Spinal cord (tissue), 10 donors: ENCODE results near the gene FOXP1. TPM values are rescaled to one million over a fixed set of nuclear protein-coding genes. Genes with fewer than 3 reads are reported as not detected.
A peak's percentile ranks its signal among the peaks of the same experiment; 100 is the strongest.

Experiments
- DNase-seq, 6 donors: peaks; one replicate each; pipeline versions ENCODE4 v3.0.0 to v3.0.0-alpha.2; 2013 to 2015; ENCODE audit warnings: low spot score in 6 of 6, low read depth in 4 of 6
- H3K27ac ChIP-seq: one replicate; pipeline ENCODE4 v1.5.1; 2013; ENCODE audit warnings: low read depth, low read length, control low read depth
- H3K27me3 ChIP-seq: one replicate; pipeline ENCODE4 v1.6.1; 2013; ENCODE audit warnings: low read length; ENCODE audit not compliant: control insufficient read depth, insufficient read depth
- H3K36me3 ChIP-seq: one replicate; pipeline ENCODE4 v1.6.1; 2013; ENCODE audit warnings: low read length; ENCODE audit not compliant: control insufficient read depth, insufficient read depth
- H3K4me1 ChIP-seq: one replicate; pipeline ENCODE4 v1.6.1; 2013; ENCODE audit warnings: low read length; ENCODE audit not compliant: control insufficient read depth, insufficient read depth
- H3K4me3 ChIP-seq: one replicate; pipeline ENCODE4 v1.5.1; 2013; ENCODE audit warnings: low read depth, low read length, control low read depth
- H3K9me3 ChIP-seq: one replicate; pipeline ENCODE4 v1.6.1; 2013; ENCODE audit warnings: low read length; ENCODE audit not compliant: control insufficient read depth, insufficient read depth
- WGBS: methylation state at CpG from one replicate; pipeline ENCODE4 v1.1.5; 2013; ENCODE audit warnings: missing lambda C conversion rate; ENCODE audit not compliant: insufficient coverage; 5-methylcytosine and 5-hydroxymethylcytosine counted together
- polyA plus RNA-seq, 2 donors: library from polyadenylated mRNA; unstranded; fragments of 120-200 nt; gene quantifications; one replicate each; pipeline ENCODE4 v1.2.1, GENCODE V29; 2013; ENCODE audit not compliant: insufficient read length in 2 of 2
- total RNA-seq, 2 donors: library from RNA; depleted of rRNA in 1 of 2; stranded (reverse); fragments of 120-200 nt in 1 of 2; fragments of >200 nt in 1 of 2; gene quantifications; one replicate each; pipeline versions ENCODE4 v1.2.3 to v1.2.4, GENCODE V29; 2013 to 2014
- donor health status: healthy.

The FOXP1 gene
- total and polyA plus RNA-seq, 4 donors: 27.4 to 118 (median 66.1) TPM

DNA sequence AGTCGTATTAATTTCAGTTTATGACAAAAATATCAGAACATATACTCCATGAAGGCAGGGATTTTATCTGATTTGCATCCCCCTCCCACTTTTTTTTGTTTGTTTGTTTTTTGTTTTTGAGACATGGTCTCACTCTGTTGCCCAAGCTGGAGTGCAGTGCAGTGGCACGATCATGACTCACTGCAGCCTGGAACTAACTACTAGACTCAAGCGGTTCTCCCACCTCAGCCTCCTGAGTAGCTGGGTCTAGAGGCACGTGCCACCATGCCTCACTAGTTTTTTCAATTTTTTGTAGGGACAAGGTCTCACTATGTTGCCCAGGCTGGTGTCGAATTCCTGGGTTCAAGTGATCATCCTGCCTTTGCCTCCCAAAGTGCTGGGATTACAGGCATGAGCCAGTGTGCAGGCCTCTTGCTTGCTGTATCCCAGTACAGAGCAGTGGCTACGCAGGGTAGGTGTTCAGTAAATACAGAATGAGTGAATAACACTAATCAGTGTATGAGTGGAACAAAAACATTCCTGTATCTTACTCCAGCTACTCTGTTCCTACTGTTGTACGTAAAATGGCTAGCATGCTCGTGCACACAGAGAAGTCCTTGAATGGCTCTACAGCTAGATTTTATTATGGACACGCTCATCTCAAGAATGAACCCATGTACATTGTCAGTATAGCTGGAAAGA lies 272.4 kb downstream of the FOXP1 start:
- Histone ChIP-seq H3K4me1 (peaks cover 3% of the 10 kb centered on the region), H3K27ac (no peak overlapping the region)
- 98% methylated on average over 7 of the region's 9 CpGs for WGBS

DNA sequence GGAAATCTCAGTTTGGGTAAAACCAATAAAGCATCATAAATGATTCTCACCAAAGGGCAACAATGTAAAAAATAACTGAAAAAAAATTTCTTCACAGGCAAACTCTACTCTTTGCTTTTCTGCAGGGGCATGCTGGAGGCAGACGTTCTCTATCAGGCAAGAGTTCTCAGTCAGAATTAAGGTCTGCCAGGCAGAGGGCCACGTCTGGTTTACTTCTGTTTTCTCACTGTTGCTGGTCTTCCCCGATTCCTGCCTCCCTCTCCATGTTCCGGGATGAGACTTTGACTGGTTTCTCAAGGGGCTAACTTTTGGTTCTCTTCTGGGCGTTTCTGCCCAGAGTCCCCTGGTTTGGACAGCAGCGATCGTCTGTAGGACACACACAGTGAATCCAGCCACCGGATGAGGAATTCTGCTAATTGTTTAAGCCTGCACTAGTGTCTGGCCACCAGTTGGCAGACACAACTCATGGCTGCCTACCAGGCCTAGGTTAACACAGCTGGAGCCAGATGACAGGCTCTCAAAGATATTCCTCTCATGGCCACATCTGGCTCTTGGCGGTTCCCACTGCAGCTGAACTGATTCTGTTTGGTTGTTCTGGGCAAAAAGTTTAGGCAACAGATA lies 273.1 kb downstream of the FOXP1 start:
- no peaks in the 10 kb centered on the region for H3K9me3 ChIP-seq
- WGBS: 71% methylated on average over 8 of the region's 9 CpGs
- H3K27me3 ChIP-seq: no peaks in the 10 kb centered on the region
- no peak overlapping the region for H3K27ac ChIP-seq
- H3K36me3 ChIP-seq: no peaks in the 10 kb centered on the region
- no peak overlapping the region for H3K4me3 ChIP-seq
- peaks cover 3% of the 10 kb centered on the region for H3K4me1 ChIP-seq
- DNase-seq: peak in 1 of 6 donors; percentile 18

More for the DNA sequence above, 272.4 kb downstream of the FOXP1 start:
- DNase-seq: no peak
- Histone ChIP-seq H3K9me3 (no peaks in the 10 kb centered on the region), H3K4me3 (no peak overlapping the region), H3K27me3 (no peaks in the 10 kb centered on the region), H3K36me3 (no peaks in the 10 kb centered on the region)

DNA sequence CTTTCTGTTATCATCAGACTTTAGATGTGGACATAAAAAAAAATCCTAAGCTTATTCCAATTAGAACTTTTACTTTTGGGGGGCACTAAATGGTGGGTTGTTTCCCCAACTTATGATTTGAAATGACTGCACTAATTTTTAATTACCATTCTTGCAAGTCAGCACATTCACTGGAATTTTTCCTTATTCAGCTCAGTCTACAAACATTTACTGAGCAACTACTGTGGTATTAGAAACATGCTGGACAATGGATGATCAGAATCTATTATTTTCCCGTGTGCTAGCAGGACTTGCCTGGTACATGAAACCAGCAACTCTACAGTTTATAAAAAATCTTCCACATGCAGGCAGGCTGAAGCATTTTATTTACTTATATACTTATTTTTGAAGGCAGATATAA lies 273.6 kb downstream of the FOXP1 start:
- Histone ChIP-seq H3K4me1 (peaks cover 3% of the 10 kb centered on the region), H3K4me3 (no peak overlapping the region)
- WGBS: no CpG with 5 or more reads among the region's 1 CpG

DNA sequence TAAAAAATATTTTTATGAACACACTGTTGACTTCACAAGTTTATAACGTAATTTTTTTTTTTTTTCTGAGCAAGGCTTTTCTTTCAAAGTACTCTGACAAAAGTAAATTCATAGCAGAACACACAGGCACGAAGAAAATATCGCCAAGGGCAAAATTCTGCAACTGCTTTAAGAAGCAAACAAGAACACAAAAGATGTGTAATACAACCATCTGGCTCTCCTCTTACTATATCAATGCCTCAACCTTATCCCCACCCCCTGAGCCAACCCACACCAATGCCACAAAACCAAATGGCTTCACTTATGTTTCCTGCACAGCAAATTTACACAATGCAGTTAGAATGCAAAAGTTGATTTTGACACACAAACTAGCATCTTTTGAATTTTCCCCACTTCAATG lies 274.2 kb downstream of the FOXP1 start:
- no peak for DNase-seq
- peaks cover 2% of the 10 kb centered on the region for H3K27me3 ChIP-seq
- no peak overlapping the region for H3K4me3 ChIP-seq
- H3K27ac ChIP-seq: no peak overlapping the region
- no peaks in the 10 kb centered on the region for H3K9me3 ChIP-seq
- no peaks in the 10 kb centered on the region for H3K36me3 ChIP-seq
- H3K4me1 ChIP-seq: peaks cover 3% of the 10 kb centered on the region
- 96% methylated on average over 3 of the region's 3 CpGs for WGBS

More for the DNA sequence above, 273.6 kb downstream of the FOXP1 start:
- no peak for DNase-seq
- H3K9me3 ChIP-seq: no peaks in the 10 kb centered on the region
- peaks cover 2% of the 10 kb centered on the region for H3K27me3 ChIP-seq
- H3K36me3 ChIP-seq: no peaks in the 10 kb centered on the region
- H3K27ac ChIP-seq: no peak overlapping the region

DNA sequence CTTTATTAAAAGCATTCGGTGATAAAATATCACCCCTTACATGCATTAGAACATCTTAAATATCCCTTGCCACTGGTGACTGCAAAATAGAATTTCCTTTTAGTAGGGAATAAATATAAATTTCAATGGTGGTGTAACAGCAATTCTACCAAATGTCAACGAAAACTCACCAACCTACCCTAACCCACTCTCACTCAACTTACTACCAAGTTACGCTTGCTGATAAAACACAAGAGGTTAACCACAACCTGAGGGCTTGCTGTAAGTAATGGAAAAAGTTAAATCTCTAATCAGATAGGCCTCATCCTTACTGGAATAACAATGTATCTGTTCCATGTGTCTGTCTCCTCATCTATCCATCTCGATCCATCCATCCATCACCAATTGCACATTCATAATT lies 274.7 kb downstream of the FOXP1 start:
- no peaks in the 10 kb centered on the region for H3K36me3 ChIP-seq
- DNase-seq: no peak

DNA sequence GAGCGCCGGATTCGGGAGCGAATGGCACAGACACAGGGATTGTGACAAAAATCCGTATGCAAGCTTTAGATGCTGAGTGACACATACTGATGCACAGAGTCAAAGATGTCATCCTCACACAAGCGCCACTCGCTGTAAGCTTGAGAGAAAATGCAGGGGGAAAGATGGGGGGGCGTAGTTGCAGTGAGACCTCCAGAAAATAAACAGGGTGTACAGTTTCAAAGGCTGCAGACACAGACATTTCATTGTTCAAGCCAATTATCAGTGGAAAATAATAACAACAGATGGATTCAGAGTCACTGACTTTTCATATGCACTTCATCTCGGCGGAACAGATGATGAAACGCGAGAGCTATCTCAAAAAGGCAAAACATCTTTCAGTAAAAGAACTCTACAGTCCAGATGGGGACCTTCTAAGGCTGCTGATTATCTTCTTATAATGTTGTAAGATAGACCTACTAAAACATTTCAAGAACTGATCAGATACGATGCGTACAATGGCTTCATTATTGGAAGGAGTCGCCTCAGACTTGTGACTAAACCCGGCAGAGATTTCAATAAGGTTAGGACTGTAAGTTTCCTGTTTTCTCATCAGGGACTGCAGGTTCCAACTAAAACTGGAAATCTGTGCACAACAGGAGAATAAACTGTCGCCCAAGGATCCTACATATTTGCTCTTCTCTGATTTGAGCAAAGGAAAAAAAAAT lies 275.4 kb downstream of the FOXP1 start:
- no peaks in the 10 kb centered on the region for H3K36me3 ChIP-seq
- peak in 1 of 6 donors; percentile 46 for DNase-seq
- WGBS: 77% methylated on average over 5 of the region's 17 CpGs
- no peaks in the 10 kb centered on the region for H3K9me3 ChIP-seq
- peaks cover 9% of the 10 kb centered on the region for H3K4me1 ChIP-seq
- peaks cover 2% of the 10 kb centered on the region for H3K27me3 ChIP-seq
- peak overlapping the region; percentile 78 for H3K27ac ChIP-seq
- no peak overlapping the region for H3K4me3 ChIP-seq

More for the DNA sequence above, 274.7 kb downstream of the FOXP1 start:
- H3K27ac ChIP-seq: peak overlapping the region; percentile 78
- peaks cover 2% of the 10 kb centered on the region for H3K27me3 ChIP-seq
- no CpG with 5 or more reads among the region's 4 CpGs for WGBS
- peaks cover 6% of the 10 kb centered on the region for H3K4me1 ChIP-seq
- no peaks in the 10 kb centered on the region for H3K9me3 ChIP-seq
- no peak overlapping the region for H3K4me3 ChIP-seq

DNA sequence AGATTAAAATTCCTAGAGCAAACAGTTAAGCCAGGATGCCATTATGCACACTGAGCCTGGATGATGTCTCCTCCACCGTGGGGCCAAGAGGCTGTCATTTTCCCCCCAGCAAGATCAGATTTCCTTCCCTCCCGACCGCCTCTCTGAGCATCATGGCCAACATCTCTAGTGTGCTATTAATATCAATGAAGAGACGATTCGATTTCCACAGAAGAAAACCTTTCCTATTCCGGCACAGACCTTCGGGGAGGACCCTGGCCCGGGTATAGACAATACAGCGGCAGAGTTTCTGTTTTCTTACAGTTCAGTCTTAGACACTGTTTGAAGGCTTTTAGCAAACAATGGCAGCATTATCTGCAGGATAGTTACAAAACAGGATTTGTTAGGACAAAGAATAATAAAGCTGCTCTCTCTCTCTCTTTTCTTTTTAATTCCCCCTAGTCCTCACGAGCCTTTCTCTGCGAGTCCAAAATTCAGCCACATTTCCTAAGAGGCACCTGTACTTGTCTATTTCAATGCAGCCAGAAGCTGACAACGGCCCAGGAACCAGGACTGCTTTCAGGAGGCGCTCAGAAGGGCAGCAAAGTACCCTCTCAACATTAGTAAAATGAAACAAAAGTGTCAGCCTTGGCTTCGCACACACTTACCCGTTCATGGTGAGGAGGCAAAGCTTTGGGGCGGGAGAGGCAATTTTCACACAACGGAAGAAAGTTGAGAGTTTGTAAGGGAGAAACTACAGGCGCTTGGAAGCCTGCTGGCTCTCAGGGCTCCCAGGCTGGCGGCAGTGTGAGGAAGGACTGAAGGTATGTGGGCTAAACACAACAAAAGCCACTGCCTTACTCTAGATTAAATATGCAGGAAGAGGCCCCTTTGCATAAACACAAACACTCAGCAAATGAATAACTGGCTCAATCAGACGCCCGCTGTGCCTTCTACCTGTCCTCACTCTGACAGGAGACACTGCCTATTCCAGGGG lies 278.0 kb downstream of the FOXP1 start:
- H3K4me1 ChIP-seq: peaks cover 9% of the 10 kb centered on the region
- peak in 4 of 6 donors; percentile 15 to 74 (median 45) for DNase-seq
- 15% methylated on average over 5 of the region's 21 CpGs for whole genome bisulfite sequencing
- peaks cover 2% of the 10 kb centered on the region for H3K27me3 ChIP-seq
- no peaks in the 10 kb centered on the region for H3K36me3 ChIP-seq
- H3K4me3 ChIP-seq: peak overlapping the region; percentile 43
- H3K9me3 ChIP-seq: no peaks in the 10 kb centered on the region
- peak overlapping the region; percentile 93 for H3K27ac ChIP-seq

DNA sequence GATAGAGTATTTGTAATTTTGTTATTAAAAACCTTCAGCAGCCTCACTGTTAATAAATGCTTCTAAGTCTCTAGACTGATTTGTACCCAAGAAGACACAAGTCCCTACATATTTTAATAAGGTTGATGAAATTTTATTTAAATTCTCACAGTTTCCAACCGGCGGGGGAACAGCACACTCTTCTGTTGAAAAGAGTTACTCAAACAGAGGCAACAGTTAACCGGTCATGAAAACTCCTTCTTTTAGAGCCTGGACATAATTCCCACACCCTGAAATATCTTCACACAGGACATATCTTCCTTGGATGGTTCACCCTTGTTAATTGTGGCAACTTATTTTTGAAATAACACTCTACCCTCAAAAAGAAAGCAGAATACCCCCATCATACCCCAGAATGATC lies 278.8 kb downstream of the FOXP1 start:
- H3K4me3 ChIP-seq: peak overlapping the region; percentile 43
- no peaks in the 10 kb centered on the region for H3K9me3 ChIP-seq
- H3K36me3 ChIP-seq: no peaks in the 10 kb centered on the region
- peaks cover 9% of the 10 kb centered on the region for H3K4me1 ChIP-seq
- H3K27me3 ChIP-seq: peaks cover 2% of the 10 kb centered on the region
- H3K27ac ChIP-seq: peak overlapping the region; percentile 93
- WGBS: no CpG with 5 or more reads among the region's 3 CpGs
- peak in 3 of 6 donors; percentile 38 to 79 (median 67) for DNase-seq

DNA sequence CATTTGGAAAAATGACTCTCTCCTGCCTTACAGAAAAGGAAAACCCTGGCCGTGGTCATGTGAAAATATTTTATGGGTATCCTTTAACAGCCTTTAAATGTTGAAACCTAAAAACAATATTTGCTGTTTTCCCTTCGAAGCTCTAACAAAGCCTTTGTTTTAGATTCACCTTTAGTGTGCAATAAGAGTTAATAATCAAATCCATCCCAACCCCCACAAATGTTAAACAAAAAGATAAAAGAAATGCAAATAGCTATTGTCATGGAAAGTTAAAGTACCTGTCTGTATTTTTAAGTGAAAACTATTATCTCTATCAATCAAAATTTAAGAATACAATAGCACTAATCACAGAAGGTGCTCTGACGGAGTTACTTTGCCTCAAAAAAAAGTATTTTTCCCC lies 279.3 kb downstream of the FOXP1 start:
- no CpG with 5 or more reads among the region's 3 CpGs for WGBS
- H3K27ac ChIP-seq: peak overlapping the region; percentile 93
- H3K4me1 ChIP-seq: peaks cover 9% of the 10 kb centered on the region

More for the DNA sequence above, 279.3 kb downstream of the FOXP1 start:
- H3K27me3 ChIP-seq: peaks cover 2% of the 10 kb centered on the region
- no peaks in the 10 kb centered on the region for H3K9me3 ChIP-seq
- H3K36me3 ChIP-seq: no peaks in the 10 kb centered on the region
- DNase-seq: no peak
- H3K4me3 ChIP-seq: peak overlapping the region; percentile 43
